ENCODE results near the gene ASB9. TPM values are rescaled to one million over a fixed set of nuclear protein-coding genes. Genes with fewer than 3 reads are reported as not detected.
"Not testable (repeated sequence)": the region's sequence is repeated elsewhere in the genome, so short reads cannot be mapped to it uniquely, and the experiment has no call there.

ASB9 gene
- polyA plus RNA-seq, 4 donors: 11.2 to 14.5 (median 13.1) TPM

DNA sequence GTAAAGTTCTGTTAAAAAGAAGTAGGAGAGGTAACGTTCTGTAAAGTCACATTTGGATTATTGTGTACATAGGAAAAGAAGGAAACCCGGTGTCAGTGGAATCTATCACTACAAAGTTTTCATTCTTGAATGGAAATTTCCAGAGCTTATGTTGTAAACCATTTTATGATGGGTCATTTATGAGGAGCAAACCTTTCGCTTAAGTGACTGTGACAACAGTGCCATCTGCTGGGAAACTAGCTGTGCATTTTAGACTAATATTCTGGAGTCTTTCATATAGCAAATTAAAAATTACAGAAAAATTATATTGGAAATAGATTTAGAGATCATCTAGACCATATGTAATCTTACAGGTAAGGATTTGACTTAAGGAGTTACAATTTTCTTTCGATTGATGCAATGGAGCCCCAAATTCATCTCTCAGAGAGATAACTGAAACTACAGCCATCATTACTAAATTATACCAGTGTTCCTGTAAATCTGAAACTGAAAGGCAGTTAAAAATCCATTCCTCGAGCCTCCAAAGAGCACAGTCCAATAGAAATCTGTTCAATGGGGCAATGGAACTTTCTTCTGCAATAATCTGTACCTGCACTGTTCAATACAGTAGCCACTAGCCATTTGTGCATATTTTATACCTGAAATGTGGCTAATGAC, 26.9 kb downstream of the ASB9 start:
- no peak for DNase-seq (ENCODE audit: low read depth in 4 of 4, low spot score in 2 of 4)

DNA sequence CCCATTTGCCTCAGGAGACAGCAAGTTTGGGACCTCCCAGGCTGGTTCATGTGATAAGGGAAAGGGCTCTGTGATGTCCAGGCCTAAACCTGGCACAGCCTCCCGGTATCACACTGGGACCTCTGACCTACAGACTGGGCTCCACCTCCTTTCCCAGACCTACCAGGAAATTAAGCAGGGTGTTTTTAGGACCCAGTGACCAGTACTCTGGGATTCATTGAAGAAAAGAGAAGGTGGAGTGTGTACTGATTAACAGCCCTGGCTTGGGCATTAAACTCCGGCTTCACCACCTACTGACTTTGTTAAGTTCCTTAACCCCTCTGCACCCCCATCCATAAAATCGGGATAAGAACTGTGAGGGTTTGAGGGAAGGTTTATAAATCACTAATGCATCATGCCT, 28.6 kb downstream of the ASB9 start:
- DNase-seq (ENCODE audit: low read depth in 4 of 4, low spot score in 2 of 4): no peak

DNA sequence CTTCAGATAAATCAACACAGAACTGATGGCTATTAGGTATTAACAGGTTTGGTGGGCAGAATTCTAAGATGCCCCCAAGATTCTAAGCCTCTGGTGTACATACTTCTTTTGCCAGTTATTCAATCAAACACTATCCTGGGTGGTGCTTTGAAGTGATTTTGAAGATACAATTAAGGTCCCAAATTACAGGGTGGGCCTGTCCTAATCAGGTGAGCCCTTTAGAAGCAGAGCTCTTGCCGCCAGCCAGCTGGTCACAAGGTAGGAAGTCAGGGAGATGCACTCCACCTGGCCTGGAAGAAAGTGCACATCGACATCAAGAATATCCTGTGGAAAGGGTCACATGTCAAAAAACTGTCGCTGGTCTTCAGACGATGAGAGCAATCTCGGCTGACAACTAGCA, 29.5 kb downstream of the ASB9 start:
- no peak for DNase-seq (ENCODE audit: low read depth in 4 of 4, low spot score in 2 of 4)

DNA sequence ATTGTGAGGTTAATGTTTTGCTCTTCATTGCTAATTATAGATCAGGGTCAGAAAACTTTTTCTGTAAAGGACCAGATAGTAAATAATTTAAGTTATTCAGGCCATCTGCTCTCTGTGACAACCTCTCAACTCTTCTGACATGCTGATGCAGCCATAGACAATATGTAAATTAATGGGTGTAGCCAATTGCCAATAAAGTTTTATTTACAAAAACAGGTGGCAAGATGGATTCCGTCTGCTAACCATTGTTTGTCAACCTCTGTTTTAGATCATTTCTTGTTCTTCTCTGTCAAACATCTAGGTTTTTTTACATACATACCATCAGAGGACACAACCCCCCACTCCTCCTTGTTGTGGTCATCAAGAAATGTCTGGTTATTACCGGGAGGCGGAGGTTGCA, 33.7 kb downstream of the ASB9 start:
- no peak for DNase-seq (ENCODE audit: low read depth in 4 of 4, low spot score in 2 of 4)

DNA sequence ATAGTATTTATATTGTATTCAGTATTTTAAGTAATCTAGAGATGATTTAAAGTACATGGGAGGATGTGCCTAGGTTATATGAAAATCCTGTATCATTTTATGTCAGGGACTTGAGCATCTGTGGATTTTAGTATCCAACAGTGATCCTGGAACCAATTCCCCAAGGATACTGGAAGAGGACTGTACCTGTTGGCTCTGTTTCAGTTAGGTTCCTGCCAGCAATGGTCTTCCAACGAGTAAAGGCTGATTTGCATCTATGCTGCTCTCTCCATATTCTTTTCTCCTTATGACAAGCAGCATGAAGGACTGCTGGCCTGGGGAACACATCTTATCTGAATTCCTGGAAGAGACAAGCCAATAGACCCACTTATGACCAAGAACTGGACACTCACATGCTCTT, 34.9 kb downstream of the ASB9 start:
- no peak for DNase-seq (ENCODE audit: low read depth in 4 of 4, low spot score in 2 of 4)

DNA sequence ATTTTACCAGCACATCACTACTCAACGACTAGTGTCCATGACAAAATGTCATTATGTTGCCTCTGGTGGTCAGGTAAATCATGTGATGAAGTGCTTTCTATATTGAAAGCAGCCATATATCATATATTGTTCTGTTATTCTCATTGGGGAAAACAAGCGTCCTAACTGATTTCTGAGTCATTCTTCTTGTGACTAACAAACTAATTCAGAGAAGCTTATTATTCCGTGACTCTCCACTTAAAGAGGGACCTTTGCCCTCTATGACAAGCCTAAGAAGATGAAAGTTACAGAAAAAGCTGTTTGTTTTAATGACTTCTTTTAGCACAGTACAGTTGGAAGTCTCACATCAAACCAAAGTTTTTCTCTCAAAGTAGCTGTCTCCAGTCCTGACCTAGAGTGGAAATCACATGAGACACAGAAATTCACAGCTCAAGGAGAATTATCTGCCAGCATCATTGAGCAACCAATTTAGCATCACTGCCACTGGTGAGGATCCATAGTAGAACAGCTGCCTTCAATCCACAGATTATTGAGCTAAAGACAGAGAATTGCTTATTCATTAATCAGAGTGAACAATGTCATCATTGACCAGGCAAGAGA, 36.4 kb downstream of the ASB9 start:
- no peak for DNase-seq (ENCODE audit: low read depth in 4 of 4, low spot score in 2 of 4)

DNA sequence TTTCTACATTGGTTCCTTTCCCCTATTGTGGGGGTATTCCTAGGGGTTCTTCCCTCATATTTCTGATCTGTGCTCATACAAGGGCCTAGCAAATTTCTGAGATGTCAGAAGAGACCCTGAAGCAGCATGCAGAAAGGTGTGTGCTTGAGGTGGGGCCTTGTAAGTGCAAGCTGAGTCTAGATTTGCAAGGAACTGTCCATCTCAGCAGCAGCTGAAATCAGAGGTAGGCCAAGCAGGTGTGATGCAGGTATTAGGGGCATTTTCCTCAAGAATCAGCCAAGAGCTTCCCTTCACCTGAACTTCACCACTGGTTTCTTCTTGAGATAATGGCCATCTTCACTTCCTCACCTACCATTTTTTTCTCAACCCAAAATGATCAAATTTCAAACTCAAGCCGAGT, 45.1 kb downstream of the ASB9 start:
- DNase-seq (ENCODE audit: low read depth in 4 of 4, low spot score in 2 of 4): no peak

DNA sequence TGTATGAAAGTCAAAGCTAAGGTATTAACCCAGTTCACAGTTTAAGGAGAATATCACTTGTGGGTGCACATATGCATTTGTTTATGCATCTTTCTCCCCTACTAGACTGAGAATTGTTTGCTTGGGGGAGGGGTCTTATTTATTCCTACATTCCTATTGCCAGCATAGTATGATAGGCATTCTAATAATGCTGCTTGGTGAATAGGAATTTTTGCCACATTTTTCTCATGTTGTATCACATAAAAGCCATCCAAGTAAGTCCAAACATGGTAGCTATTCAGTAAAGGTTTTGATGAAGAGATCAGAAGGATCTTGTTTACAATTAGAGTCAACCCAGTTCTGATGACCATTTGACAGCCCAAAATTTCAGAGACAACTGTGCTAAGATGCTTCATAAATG, 48.6 kb downstream of the ASB9 start:
- no peak for DNase-seq (ENCODE audit: low read depth in 4 of 4, low spot score in 2 of 4)

DNA sequence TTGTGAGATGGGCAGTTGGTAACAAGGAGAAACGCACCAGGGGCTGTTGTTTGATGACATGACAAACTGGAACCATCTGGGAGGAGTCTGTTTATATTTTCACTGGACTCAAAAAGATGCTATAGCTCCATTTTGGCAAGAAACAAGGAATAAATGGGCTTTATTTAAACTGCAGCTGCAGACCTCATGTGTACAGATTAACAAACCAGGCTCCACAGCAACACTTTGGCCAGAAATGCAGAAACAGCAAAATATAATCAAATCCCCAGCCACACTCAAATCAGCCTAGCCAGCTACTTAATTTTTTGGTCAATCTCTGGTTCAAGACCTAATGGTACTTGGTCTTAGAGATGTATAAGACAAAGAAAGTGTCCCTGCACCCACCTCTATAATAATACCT, 52.7 kb downstream of the ASB9 start:
- no peak for DNase-seq (ENCODE audit: low read depth in 4 of 4, low spot score in 2 of 4)

DNA sequence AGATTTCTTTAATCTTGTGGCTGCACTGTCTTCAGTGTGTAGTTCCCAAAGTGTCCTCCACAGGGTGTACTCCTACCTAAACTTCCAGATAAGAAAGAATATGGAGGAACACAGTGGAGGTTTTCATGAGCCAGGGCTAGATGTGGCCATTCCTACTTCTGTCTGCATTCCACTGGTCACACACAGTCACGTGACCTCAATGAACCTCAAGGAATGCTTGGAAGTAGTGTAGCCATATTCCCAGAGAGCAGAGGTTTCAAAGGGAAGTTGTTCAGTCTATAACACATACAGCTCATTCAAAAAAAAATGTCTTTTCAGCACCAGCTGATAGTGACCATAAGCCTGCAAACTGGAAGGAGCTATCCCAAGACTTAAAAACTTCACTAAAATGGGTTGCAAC, 53.6 kb downstream of the ASB9 start:
- DNase-seq (ENCODE audit: low read depth in 4 of 4, low spot score in 2 of 4): no peak

DNA sequence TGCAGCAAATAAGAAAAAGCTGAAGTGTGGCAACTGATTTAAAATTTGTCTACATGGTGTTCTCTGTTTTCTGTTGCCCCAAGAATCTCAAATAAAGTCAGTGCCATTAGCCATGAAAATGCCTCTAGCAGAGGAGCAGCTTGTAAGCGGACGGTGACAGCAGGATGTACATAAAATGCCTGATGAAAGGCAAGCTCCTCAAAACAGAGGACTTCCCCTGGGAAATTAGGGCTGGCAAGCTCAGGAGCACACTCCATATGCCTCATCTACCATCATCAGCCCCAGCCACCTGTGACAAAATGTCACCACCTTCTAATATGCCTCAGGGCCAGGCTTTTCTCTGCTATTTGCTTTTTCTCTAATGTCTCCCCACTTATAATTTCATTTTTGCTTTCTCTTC, 54.5 kb downstream of the ASB9 start:
- no peak for DNase-seq (ENCODE audit: low read depth in 4 of 4, low spot score in 2 of 4)

DNA sequence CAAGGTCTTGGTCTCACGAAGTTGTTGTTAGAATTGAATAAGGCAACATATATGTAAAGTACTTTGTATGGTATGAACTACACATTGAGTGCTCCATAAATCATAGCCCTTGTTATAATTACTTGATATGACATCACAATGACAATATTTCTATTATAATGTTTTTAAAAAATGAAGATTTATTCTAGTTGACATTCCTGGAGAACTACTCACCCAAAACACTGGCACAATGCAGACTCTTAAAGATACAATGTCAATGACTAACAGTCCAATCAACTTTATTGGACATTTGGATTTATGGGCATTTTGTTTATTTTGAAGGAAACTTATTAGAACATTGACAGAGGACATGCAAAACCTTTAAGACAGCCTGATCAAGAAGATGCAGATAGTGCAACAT, 55.3 kb downstream of the ASB9 start:
- DNase-seq (ENCODE audit: low read depth in 4 of 4, low spot score in 2 of 4): no peak

DNA sequence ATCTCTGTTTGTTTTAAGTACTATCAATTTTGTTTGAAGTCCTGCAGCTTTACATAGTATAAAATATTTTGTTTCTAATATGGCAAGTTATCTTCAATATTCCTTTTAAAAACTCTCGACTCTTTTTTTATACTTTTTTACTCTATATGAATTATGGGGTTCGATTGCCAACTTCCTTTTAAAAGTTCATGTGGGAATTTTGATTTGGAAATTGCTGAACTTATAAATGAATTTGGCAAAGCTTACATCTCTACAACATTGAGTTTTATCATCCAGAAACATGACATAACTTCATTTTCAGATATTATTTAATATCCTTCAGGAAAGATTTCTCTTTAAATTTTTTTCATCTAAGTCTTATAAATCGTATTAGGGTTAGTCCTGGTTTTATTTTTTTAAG, 60.8 kb downstream of the ASB9 start:
- no peak for DNase-seq (ENCODE audit: low read depth in 4 of 4, low spot score in 2 of 4)

DNA sequence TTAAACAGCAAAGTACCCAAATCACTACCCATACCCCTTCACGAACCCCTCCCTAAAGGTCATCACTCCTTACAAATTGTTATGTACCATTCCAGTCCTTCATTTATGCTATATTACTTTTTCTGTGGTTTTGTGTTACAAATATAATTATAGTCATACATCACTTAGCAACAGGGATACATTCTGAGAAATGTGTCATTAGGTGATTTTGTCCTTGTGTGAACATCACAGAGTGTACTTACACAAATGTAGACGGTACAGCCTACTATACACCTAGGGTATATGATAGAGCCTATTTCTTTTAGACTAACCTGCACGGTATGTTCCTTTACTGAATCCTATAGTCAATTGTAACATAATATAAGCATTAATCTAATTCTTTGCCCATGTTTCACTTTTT, 61.9 kb downstream of the ASB9 start:
- no peak for DNase-seq (ENCODE audit: low read depth in 4 of 4, low spot score in 2 of 4)

DNA sequence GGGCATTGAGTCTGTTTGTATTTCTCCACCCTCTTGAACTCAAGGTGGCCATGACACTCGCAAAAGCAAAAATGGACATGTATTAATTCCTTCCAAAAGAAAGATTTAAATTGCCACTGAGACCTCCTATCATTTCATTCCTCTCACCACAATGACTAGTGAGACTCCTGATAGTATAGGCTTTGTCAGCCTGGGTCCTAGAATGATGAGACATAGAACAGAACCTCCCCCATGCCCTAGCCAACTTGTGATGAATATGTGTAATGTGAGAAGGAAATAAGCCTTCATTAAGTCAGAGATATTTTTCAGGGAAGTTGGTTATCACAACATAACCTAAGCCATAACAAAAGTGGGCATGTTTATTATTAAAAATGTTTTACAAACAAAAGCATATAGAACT, 62.5 kb downstream of the ASB9 start:
- no peak for DNase-seq (ENCODE audit: low read depth in 4 of 4, low spot score in 2 of 4)

DNA sequence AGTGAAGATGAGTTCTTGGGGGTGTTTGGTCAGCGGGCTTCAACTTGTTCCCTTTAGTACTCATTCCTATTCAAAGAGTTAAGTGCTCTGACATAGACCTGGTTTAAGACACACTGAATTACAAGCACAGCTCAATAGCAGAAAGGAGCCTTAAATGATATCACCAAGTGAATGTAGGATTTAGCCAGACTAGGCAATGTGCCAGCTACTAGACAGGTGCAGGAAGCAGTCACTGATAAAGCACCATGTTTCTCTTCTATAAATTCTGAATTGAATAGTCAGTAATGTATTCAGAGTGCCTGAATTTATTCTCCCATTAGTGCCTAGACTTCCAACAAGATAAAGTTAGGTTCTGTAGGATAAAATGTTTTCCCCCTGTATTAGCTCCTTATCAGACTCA, 63.6 kb downstream of the ASB9 start:
- DNase-seq (ENCODE audit: low read depth in 4 of 4, low spot score in 2 of 4): no peak

DNA sequence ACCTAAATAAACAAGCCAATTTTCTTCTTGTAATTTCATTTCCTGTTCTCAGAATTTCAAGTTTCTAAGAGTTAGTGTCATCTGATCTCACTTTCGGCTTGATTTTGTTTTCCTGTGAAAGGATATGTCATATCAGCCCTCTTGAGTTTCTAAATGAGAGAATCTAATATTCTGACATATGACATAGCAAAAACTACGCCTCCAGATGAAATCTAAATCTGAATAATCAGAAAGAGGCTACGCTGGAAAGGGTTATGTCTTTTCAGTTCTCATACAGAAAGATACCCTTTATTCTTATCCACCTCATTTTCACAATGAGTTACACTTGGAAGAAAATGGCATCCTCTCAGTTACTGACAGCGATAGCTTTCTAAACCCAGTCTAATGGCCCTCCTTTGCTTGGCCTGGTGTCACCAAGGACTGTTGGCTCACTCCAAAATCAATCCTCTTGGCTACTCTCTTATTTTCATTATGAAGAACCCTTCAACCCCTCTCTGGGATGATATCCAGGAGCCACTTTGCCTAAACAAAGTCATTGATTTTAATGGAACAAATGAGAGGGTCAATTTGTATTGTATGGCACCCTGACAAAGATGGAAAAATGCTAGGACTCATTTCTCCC, 65.6 kb downstream of the ASB9 start:
- no peak for DNase-seq (ENCODE audit: low read depth in 4 of 4, low spot score in 2 of 4)

DNA sequence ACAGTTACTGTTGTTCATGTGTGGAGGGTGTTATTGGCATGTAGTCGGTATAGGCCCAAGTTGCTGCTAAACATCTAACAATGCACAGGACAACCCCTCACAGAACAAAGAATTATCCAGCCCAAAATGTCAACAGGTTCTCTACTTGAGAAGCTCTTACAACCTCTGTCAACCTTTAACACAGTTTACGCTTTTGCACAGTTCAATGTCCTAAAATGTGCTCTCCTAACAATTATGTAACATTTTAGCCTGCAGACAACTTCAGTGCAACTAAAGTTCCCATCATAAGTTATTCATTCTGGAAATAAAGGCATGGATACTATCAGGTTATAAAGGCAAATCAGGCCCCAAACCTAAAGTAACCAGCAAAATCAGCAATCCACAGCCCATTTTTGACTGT, 66.2 kb downstream of the ASB9 start:
- no peak for DNase-seq (ENCODE audit: low read depth in 4 of 4, low spot score in 2 of 4)

DNA sequence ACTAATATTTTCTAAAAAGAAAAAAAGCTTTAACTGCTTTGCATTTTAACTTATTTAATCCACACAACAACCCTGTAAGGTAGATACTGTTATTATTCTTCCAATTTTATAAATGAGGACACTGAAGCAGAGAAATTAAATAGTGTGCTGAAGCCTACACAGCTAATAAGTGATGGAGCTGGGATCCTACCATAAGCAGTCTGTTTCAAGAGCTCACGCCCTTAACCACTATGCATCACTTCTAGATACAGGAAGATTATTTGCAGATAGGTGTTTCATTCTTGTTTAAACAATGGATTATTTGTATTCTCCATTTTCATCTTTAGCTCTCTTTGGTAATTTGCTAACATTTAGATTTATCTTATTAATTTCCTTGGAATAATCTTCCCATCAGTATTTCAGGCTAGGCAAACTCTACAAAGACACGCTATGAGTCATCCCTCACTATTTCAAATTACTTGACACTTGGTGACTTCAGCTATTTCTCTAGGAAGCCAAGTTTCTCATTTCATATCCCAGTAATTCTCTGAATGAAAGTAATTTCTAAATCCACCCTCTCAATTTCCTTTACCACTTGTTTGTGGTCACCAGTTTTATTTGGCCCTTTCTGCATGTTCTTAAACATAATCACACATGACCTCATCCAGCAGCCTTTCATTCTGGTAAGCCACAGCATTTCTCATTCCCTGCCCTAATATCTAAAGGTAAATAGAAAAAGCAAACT, 67.3 kb downstream of the ASB9 start:
- DNase-seq (ENCODE audit: low read depth in 4 of 4, low spot score in 2 of 4): no peak

DNA sequence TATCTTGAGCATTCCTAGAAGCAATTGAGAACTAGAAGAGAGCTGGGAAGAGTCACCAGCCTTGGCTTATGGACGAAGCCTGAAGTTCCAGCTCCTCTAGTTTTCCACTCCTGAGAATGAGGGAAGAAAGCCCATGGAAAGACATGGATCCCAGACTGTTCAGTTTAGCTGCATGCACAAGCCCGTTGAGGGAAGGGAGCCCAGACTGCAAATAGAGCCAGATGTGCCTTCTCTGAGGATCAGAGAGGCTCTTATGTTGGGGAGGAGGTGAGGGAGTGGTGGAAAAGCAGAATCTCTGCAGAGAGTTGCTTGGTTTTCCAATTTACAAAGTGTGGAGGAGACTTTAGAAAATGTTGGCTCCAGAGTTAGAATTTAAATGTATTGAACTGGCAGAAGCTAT, 69.0 kb downstream of the ASB9 start:
- no peak for DNase-seq (ENCODE audit: low read depth in 4 of 4, low spot score in 2 of 4)

DNA sequence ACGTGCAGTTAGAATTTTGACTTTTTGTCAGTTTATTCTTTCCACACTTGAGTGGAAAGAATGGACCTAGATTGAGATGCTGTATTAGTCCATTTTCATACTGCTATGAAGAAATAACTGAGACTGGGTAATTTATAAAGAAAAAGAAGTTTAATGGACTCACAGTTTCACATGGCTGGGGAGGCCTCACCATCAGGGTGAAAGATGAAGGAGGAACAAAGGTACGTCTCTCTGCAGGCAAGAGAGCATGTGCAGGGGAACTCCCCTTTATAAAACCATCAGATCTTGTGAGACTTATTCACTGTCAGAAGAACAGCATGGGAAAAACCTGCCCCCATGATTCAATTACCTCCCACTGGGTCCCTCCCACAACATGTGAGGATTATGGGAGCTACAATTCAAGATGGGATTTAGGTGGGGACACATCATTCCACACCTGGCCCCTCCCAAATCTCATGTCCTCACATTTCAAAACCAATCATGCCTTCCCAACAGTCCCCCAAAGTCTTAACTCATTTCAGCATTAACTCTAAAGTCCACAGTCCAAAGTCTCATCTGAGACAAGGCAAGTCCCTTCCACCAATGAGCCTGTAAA, 71.2 kb downstream of the ASB9 start:
- not testable (repeated sequence) for DNase-seq (ENCODE audit: low read depth in 4 of 4, low spot score in 2 of 4)

Data from left renal cortex interstitium (tissue), 4 donors.